GM03348 (cell line): ENCODE measurements around the gene TEK.

ENCODE experiments used
- DNase-seq: peaks from one replicate; pipeline ENCODE4 v3.0.0; 2012; ENCODE audit warnings: low spot score

Gene TEK

GRCh38 chr9:27124151-27124550 lies 15.1 kb downstream of the TEK start:
- no peak for DNase-seq

- DNase-seq, result peak; percentile 86
Measured at GRCh38 chr9:27125030-27125429, 16.0 kb downstream of the TEK start.

GRCh38 chr9:27125936-27126335 lies 16.9 kb downstream of the TEK start:
- no peak for DNase-seq

GRCh38 chr9:27126670-27127069 lies 17.6 kb downstream of the TEK start:
- DNase-seq, result no peak

GRCh38 chr9:27129221-27129620 lies 20.2 kb downstream of the TEK start:
- DNase-seq, result no peak

- no peak for DNase-seq
Measured at GRCh38 chr9:27131731-27132130, 22.7 kb downstream of the TEK start.

- no peak for DNase-seq
Measured at GRCh38 chr9:27133817-27134216, 24.8 kb downstream of the TEK start.

- DNase-seq, result no peak
Measured at GRCh38 chr9:27142299-27142930, 33.4 kb downstream of the TEK start.

- DNase-seq, result no peak
Measured at GRCh38 chr9:27145143-27145542, 36.1 kb downstream of the TEK start.

GRCh38 chr9:27149651-27150050 lies 40.6 kb downstream of the TEK start:
- no peak for DNase-seq

- peak; percentile 32 for DNase-seq
Measured at GRCh38 chr9:27150746-27151406, 41.9 kb downstream of the TEK start.

GRCh38 chr9:27151693-27152404 lies 42.8 kb downstream of the TEK start:
- peak; percentile 74 for DNase-seq

GRCh38 chr9:27152405-27152718 lies 43.3 kb downstream of the TEK start:
- no peak for DNase-seq

GRCh38 chr9:27154908-27155307 lies 45.9 kb downstream of the TEK start:
- peak; percentile 90 for DNase-seq

GRCh38 chr9:27157097-27157496 lies 48.1 kb downstream of the TEK start:
- DNase-seq, result peak; percentile 25

- no peak for DNase-seq
Measured at GRCh38 chr9:27157736-27158135, 48.7 kb downstream of the TEK start.

GRCh38 chr9:27160636-27161035 lies 51.6 kb downstream of the TEK start:
- no peak for DNase-seq

- peak; percentile 32 for DNase-seq
Measured at GRCh38 chr9:27162045-27162444, 53.0 kb downstream of the TEK start.

- DNase-seq, result no peak
Measured at GRCh38 chr9:27165068-27165467, 56.0 kb downstream of the TEK start.

- DNase-seq, result no peak
Measured at GRCh38 chr9:27165670-27166069, 56.6 kb downstream of the TEK start.

GRCh38 chr9:27168496-27168895 lies 59.5 kb downstream of the TEK start:
- no peak for DNase-seq

- DNase-seq, result no peak
Measured at GRCh38 chr9:27168951-27169350, 59.9 kb downstream of the TEK start.

- no peak for DNase-seq
Measured at GRCh38 chr9:27176971-27177370, 67.9 kb downstream of the TEK start.
